OCI-LY1 (cell line): Measurements from ENCODE around the gene MESP1.

ENCODE experiments used
- EZH2 ChIP-seq: fragments of 200-600 bp; sonication (generic), shearing (Covaris generic); IDR thresholded peaks from 2 replicates; pipeline ENCODE4 v1.8.0; 2017; ENCODE audit warnings: borderline replicate concordance, mixed run types, mild to moderate bottlenecking, antibody characterized with exemption, low read length, moderate library complexity, mixed read lengths
- TF ChIP-seq, protein P1 (sequence below): fragments of 200-600 bp; sonication (generic), shearing (Covaris generic); IDR thresholded peaks from 2 replicates; pipeline ENCODE4 v1.5.1; 2017; ENCODE audit warnings: mild to moderate bottlenecking, antibody characterized with exemption, low read length, moderate library complexity, mixed read lengths

DNA sequence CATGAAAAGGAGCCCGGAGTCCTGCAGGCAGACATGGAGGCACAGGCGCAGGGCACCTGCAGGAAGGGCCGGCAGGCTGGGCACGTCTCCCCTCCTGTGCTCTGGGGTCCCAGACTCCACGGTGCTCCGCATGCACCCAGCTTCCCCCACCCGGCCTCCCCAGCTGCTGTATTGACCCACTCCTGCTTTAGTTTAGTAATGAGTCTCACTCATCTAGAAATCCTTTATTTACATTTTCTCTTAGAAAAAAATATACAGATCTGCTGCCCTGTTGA is 33.6 kb upstream of the MESP1 start:
- no peak for TF ChIP-seq EZH2
- TF ChIP-seq, protein P1, sequence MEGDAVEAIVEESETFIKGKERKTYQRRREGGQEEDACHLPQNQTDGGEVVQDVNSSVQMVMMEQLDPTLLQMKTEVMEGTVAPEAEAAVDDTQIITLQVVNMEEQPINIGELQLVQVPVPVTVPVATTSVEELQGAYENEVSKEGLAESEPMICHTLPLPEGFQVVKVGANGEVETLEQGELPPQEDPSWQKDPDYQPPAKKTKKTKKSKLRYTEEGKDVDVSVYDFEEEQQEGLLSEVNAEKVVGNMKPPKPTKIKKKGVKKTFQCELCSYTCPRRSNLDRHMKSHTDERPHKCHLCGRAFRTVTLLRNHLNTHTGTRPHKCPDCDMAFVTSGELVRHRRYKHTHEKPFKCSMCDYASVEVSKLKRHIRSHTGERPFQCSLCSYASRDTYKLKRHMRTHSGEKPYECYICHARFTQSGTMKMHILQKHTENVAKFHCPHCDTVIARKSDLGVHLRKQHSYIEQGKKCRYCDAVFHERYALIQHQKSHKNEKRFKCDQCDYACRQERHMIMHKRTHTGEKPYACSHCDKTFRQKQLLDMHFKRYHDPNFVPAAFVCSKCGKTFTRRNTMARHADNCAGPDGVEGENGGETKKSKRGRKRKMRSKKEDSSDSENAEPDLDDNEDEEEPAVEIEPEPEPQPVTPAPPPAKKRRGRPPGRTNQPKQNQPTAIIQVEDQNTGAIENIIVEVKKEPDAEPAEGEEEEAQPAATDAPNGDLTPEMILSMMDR, result no peak
